Caco-2 (cell line): Measurements from ENCODE around the gene PLEKHG1. TPM values are rescaled to one million over a fixed set of nuclear protein-coding genes. Genes with fewer than 3 reads are reported as not detected.
A peak's percentile ranks its signal among the peaks of the same experiment; 100 is the strongest.

Experiments used
- BruUV-seq: library from RNA; stranded (reverse); fragments of 400-500 nt; replicated peaks from 2 replicates; lab custom pipeline; 2021; lab: Mats Ljungman, UMichigan
- CTCF ChIA-PET: fragments of 300-600 bp; sonication (Branson Sonifier 250); formaldehyde crosslinking; loops from one replicate; lab custom pipeline; 2022; ENCODE audit warnings: antibody characterized with exemption; lab: Charles Lee
- POLR2A ChIA-PET: fragments of 300-600 bp; sonication (Branson Sonifier 250); formaldehyde crosslinking; loops from one replicate; lab custom pipeline; 2022; ENCODE audit warnings: antibody characterized with exemption; lab: Charles Lee
- DNase-seq, 2 experiments: peaks; one replicate each; pipeline versions ENCODE4 v3.0.0 to v3.0.0-alpha.2; 2020 to 2022
- H3K27me3 ChIP-seq: replicated peaks from 2 replicates; pipeline ENCODE4 v1.6.0; 2011; ENCODE audit warnings: low read length; ENCODE audit not compliant: control insufficient read depth, insufficient read depth
- H3K36me3 ChIP-seq: 2 replicates; pipeline ENCODE4 v1.5.1; 2011; ENCODE audit warnings: low read length; ENCODE audit not compliant: control insufficient read depth, insufficient read depth
- H3K4me1 ChIP-seq: fragments of 250-450 bp; sonication (Bioruptor Pico); 2 replicates; pipeline ENCODE4 v1.5.1; 2020; ENCODE audit warnings: mild to moderate bottlenecking
- H3K4me3 ChIP-seq: 2 replicates; pipeline ENCODE4 v1.5.1; 2011; ENCODE audit warnings: low read depth, mild to moderate bottlenecking, control low read depth, low read length
- H3K9me3 ChIP-seq: fragments of 250-450 bp; sonication (Bioruptor Pico); 2 replicates; pipeline ENCODE4 v1.5.1; 2020; ENCODE audit warnings: mild to moderate bottlenecking, moderate library complexity
- H3K27ac Mint-ChIP-seq: one replicate; pipeline ENCODE4 v1.8.0; 2022; ENCODE audit warnings: mixed read lengths; ENCODE audit not compliant: unreplicated experiment
- H3K27me3 Mint-ChIP-seq: one replicate; pipeline ENCODE4 v1.8.0; 2022; ENCODE audit warnings: mixed read lengths; ENCODE audit not compliant: insufficient read depth, unreplicated experiment
- H3K36me3 Mint-ChIP-seq: one replicate; pipeline ENCODE4 v1.8.0; 2022; ENCODE audit warnings: mild to moderate bottlenecking, mixed read lengths; ENCODE audit not compliant: insufficient read depth, unreplicated experiment
- H3K4me1 Mint-ChIP-seq: one replicate; pipeline ENCODE4 v1.8.0; 2022; ENCODE audit warnings: low read depth, mixed read lengths; ENCODE audit not compliant: unreplicated experiment
- H3K4me3 Mint-ChIP-seq: one replicate; pipeline ENCODE4 v1.8.0; 2022; ENCODE audit warnings: mild to moderate bottlenecking, moderate library complexity, mixed read lengths; ENCODE audit not compliant: unreplicated experiment
- H3K9me3 Mint-ChIP-seq: one replicate; pipeline ENCODE4 v1.8.0; 2022; ENCODE audit warnings: mixed read lengths; ENCODE audit not compliant: unreplicated experiment
- intact Hi-C: fragments of 100-400 bp; cut with micrococcal nuclease; formaldehyde crosslinking; loops from one replicate; pipeline ENCODE4 v1.10.0; 2022; ENCODE audit not compliant: unreplicated experiment
- total RNA-seq: library from RNA; stranded (reverse); gene quantifications from 2 replicates; pipeline ENCODE4 v1.2.3, GENCODE V29; 2022
- TF ChIP-seq, protein P1 (sequence below), 2 experiments: fragments of 200-600 bp in 1 of 2; IDR thresholded peaks; 1 replicate in 1 of 2; 2 replicates in 1 of 2; pipeline versions ENCODE4 v1.5.1 to v1.8.0; 2011 to 2022; ENCODE audit warnings: antibody characterized with exemption in 1 of 2, control low read depth in 1 of 2, inconsistent platforms in 1 of 2, low read depth in 1 of 2, low read length in 1 of 2, mild to moderate bottlenecking in 1 of 2, moderate library complexity in 1 of 2; ENCODE audit not compliant: insufficient read depth in 1 of 2, severe bottlenecking in 1 of 2, unreplicated experiment in 1 of 2

PLEKHG1 gene
- total RNA-seq, 1 experiment from 2014 or later: 35.0 TPM

DNA sequence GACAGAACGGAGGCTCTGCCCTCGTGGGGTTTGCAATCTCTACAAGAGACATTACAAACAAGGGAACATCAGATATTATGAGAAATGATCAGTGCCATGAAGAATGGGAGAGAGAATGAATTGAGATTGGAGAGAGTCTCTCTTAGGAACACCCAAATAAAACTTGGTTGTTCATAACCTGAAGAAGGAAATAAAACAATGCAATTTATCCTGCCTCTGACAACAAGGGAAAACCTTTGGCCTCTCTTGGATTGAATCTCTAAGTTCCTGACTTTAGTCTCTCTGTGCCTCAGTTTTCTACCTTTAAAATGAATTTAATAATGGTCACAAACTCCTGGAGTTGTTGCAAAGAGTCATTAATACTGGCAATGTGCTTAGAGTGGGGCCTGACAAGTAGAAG lies 21.1 kb downstream of the PLEKHG1 start:
- no peak for DNase-seq
- Histone ChIP-seq H3K4me3 (no peak overlapping the region), H3K9me3 (no peaks in the 10 kb centered on the region), H3K4me1 (peaks cover 36% of the 10 kb centered on the region), H3K36me3 (no peaks in the 10 kb centered on the region), H3K27me3 (no peaks in the 10 kb centered on the region)
- BruUV-seq: no TSS peak
- POLR2A ChIA-PET: no interaction called here
- CTCF ChIA-PET: no interaction called here
- H3K4me3 Mint-ChIP-seq: no peak overlapping the region
- no peaks in the 10 kb centered on the region for H3K36me3 Mint-ChIP-seq
- no peaks in the 10 kb centered on the region for H3K9me3 Mint-ChIP-seq
- TF ChIP-seq, protein P1, sequence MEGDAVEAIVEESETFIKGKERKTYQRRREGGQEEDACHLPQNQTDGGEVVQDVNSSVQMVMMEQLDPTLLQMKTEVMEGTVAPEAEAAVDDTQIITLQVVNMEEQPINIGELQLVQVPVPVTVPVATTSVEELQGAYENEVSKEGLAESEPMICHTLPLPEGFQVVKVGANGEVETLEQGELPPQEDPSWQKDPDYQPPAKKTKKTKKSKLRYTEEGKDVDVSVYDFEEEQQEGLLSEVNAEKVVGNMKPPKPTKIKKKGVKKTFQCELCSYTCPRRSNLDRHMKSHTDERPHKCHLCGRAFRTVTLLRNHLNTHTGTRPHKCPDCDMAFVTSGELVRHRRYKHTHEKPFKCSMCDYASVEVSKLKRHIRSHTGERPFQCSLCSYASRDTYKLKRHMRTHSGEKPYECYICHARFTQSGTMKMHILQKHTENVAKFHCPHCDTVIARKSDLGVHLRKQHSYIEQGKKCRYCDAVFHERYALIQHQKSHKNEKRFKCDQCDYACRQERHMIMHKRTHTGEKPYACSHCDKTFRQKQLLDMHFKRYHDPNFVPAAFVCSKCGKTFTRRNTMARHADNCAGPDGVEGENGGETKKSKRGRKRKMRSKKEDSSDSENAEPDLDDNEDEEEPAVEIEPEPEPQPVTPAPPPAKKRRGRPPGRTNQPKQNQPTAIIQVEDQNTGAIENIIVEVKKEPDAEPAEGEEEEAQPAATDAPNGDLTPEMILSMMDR (IDR thresholded peaks at IDR 0.05; ENCODE audit: insufficient read depth in 1 of 2, low read depth in 1 of 2, low read length in 1 of 2, severe bottlenecking in 1 of 2, unreplicated experiment in 1 of 2): no peak
- intact Hi-C loops: no loop called here
- H3K27me3 Mint-ChIP-seq: no peaks in the 10 kb centered on the region
- peak overlapping the region; percentile 13 for H3K27ac Mint-ChIP-seq
- H3K4me1 Mint-ChIP-seq: peaks cover 26% of the 10 kb centered on the region

DNA sequence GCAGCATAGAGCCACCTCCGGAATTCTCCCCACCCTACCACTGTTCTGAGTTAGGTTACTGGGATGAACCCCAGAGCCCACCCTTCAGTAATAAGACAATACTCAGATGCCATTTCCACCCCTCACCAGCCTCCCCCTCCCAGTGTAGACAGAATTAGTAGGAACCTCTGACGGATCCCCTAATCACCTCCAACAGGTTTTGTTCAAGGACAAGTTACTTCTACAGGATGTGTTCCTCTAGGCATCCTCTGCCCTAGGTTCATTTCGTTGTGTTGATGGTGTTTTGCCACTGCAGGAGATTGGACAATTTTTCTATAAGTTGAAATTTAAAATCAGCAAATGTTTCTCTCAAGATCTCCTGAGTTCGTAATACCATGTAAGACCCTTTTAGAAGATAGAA lies 22.8 kb downstream of the PLEKHG1 start:
- Histone ChIP-seq H3K9me3 (no peaks in the 10 kb centered on the region), H3K27me3 (no peaks in the 10 kb centered on the region), H3K36me3 (no peaks in the 10 kb centered on the region), H3K4me1 (peaks cover 44% of the 10 kb centered on the region), H3K4me3 (no peak overlapping the region)
- POLR2A ChIA-PET: no interaction called here
- no peak for DNase-seq
- intact Hi-C loops: no loop called here
- Mint-ChIP-seq H3K9me3 (no peaks in the 10 kb centered on the region), H3K27ac (no peak overlapping the region), H3K4me3 (no peak overlapping the region), H3K4me1 (peaks cover 32% of the 10 kb centered on the region), H3K27me3 (no peaks in the 10 kb centered on the region), H3K36me3 (no peaks in the 10 kb centered on the region)
- CTCF ChIA-PET: no interaction called here
- TF ChIP-seq, protein P1 (IDR thresholded peaks at IDR 0.05; ENCODE audit: insufficient read depth in 1 of 2, low read depth in 1 of 2, low read length in 1 of 2, severe bottlenecking in 1 of 2, unreplicated experiment in 1 of 2): no peak
- no TSS peak for BruUV-seq

DNA sequence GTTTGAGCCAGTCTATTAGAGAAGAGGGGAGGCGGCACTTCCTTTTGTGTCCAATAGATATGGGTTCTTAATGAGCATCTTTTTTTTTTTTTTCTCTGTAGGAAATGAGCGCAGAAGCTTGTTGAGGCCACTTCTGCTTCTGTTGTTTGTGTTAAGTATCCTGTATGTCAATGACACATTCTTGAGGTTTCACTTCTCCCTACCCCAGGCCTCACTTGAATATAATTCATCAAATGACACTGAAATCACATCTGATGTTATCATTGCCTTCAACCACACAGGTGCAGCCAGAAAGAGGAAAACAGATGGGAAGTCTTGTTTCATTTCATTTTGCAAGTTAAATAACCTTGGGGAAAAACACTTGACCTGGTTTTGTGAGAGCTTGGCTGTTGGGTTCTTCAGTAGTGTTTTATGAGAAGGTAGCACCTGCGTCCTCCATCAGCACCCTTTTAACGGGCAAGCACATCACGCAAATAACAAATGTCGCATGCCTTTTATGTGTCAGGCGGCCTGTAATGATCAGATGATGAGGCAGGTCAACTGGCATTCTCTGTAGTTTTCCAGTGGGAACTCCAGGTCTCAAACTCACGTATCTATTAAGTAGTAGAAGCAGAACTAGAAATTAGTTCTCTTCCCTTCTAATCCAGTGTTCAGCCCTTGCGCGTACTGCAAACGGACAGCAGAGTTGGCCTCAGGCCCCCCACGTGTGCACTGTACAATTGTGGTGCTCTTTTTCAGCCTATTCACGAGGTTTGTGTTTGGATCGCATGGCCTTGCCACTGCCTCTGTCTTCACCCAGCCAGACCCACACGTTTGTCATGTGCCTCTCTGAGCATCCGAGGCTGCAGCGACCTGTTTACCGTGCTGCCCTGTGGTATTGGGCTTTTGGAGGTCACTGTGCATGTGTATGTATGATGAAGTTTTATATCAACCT lies 23.5 kb downstream of the PLEKHG1 start:
- peaks cover 32% of the 10 kb centered on the region for H3K4me1 Mint-ChIP-seq
- TF ChIP-seq, protein P1 (IDR thresholded peaks at IDR 0.05; ENCODE audit: insufficient read depth in 1 of 2, low read depth in 1 of 2, low read length in 1 of 2, severe bottlenecking in 1 of 2, unreplicated experiment in 1 of 2): no peak
- Histone ChIP-seq H3K36me3 (no peaks in the 10 kb centered on the region), H3K27me3 (no peaks in the 10 kb centered on the region), H3K4me1 (peaks cover 44% of the 10 kb centered on the region), H3K9me3 (no peaks in the 10 kb centered on the region), H3K4me3 (no peak overlapping the region)
- intact Hi-C loops: no loop called here
- ChIA-PET POLR2A (no interaction called here), CTCF (no interaction called here)
- BruUV-seq: no TSS peak
- H3K9me3 Mint-ChIP-seq: no peaks in the 10 kb centered on the region
- DNase-seq: no peak
- H3K4me3 Mint-ChIP-seq: no peak overlapping the region
- no peaks in the 10 kb centered on the region for H3K36me3 Mint-ChIP-seq
- no peak overlapping the region for H3K27ac Mint-ChIP-seq
- H3K27me3 Mint-ChIP-seq: no peaks in the 10 kb centered on the region
